GM12878 (cell line): ENCODE data around the gene SULT1A2. TPM values are rescaled to one million over a fixed set of nuclear protein-coding genes. Genes with fewer than 3 reads are reported as not detected.

ENCODE experiments used
- CBFB ChIP-seq: IDR thresholded peaks from 2 replicates; pipeline ENCODE4 v1.6.1; 2016; ENCODE audit warnings: antibody characterized with exemption, low read depth
- EP300 ChIP-seq, 2 experiments: fragments of 150-350 bp in 1 of 2; IDR thresholded peaks; 2 replicates each; pipeline ENCODE4 v1.6.1; 2011 to 2012; ENCODE audit warnings: low read depth in 2 of 2, low read length in 2 of 2, borderline replicate concordance in 1 of 2, improper control_type of control experiment in 1 of 2, inconsistent platforms in 1 of 2; ENCODE audit not compliant: control insufficient read depth in 1 of 2
- ETV6 ChIP-seq, 2 experiments: fragments of 450-650 bp in 1 of 2; IDR thresholded peaks in 1 of 2; conservative IDR thresholded peaks in 1 of 2; 2 replicates each; pipeline ENCODE4 v1.6.1; 2014; ENCODE audit warnings: antibody characterized with exemption in 1 of 2, borderline replicate concordance in 1 of 2, low read depth in 1 of 2, mild to moderate bottlenecking in 1 of 2, moderate library complexity in 1 of 2
- MTA2 ChIP-seq: fragments of 450-650 bp; IDR thresholded peaks from 2 replicates; pipeline ENCODE4 v1.6.1; 2016; ENCODE audit warnings: low read depth, mild to moderate bottlenecking, moderate library complexity
- MYB ChIP-seq: fragments of 150-350 bp; IDR thresholded peaks from 2 replicates; pipeline ENCODE4 v1.6.1; 2014; ENCODE audit warnings: mild to moderate bottlenecking, low read depth, low read length, borderline replicate concordance
- NR2F1 ChIP-seq: fragments of 450-650 bp; conservative IDR thresholded peaks from 2 replicates; pipeline ENCODE4 v1.6.1; 2017; ENCODE audit warnings: mild to moderate bottlenecking
- PAX5 ChIP-seq: IDR thresholded peaks from 2 replicates; pipeline ENCODE4 v1.6.1; 2011; ENCODE audit warnings: low read depth, low read length, borderline replicate concordance
- RFX5 ChIP-seq: IDR thresholded peaks from 2 replicates; pipeline ENCODE4 v1.6.1; 2011; ENCODE audit warnings: low read depth, low read length, improper control_type of control experiment
- RUNX3 ChIP-seq: IDR thresholded peaks from 2 replicates; pipeline ENCODE4 v1.6.1; 2012; ENCODE audit warnings: low read length, inconsistent platforms
- SIN3A ChIP-seq: IDR thresholded peaks from 2 replicates; pipeline ENCODE4 v1.6.1; 2012; ENCODE audit warnings: low read depth, low read length, improper control_type of control experiment
- SIX5 ChIP-seq: IDR thresholded peaks from 2 replicates; pipeline ENCODE4 v1.6.1; 2011; ENCODE audit warnings: mild to moderate bottlenecking, low read depth, low read length, moderate library complexity; ENCODE audit not compliant: severe bottlenecking
- SMARCA5 ChIP-seq: fragments of 450-650 bp; IDR thresholded peaks from 2 replicates; pipeline ENCODE4 v1.6.1; 2017; ENCODE audit warnings: mild to moderate bottlenecking
- WRNIP1 ChIP-seq: IDR thresholded peaks from 2 replicates; pipeline ENCODE4 v1.6.1; 2011; ENCODE audit warnings: low read depth, low read length, improper control_type of control experiment, borderline replicate concordance
- ZNF384 ChIP-seq: IDR thresholded peaks from 2 replicates; pipeline ENCODE4 v1.6.1; 2012; ENCODE audit warnings: low read depth, mild to moderate bottlenecking, low read length, improper control_type of control experiment, borderline replicate concordance
- ZNF622 ChIP-seq: fragments of 450-650 bp; IDR thresholded peaks from 2 replicates; pipeline ENCODE4 v1.6.1; 2017; ENCODE audit warnings: mild to moderate bottlenecking, inconsistent platforms
- ZZZ3 ChIP-seq: IDR thresholded peaks from 2 replicates; pipeline ENCODE4 v1.6.1; 2011; ENCODE audit warnings: low read depth; ENCODE audit not compliant: control insufficient read depth, insufficient read length
- polyA plus RNA-seq, 11 experiments: library from polyadenylated mRNA; depleted of rRNA in 4 of 11; unstranded in 6 of 11; stranded (reverse) in 5 of 11; fragments of >200 nt; fragmentation: Nextera tagmentation in 4 of 11; fragmentation: Illumina TruSeq in 1 of 11; extraction: Ambion mirVana in 4 of 11; extraction: Trizol in 1 of 11; gene quantifications; 1 replicate in 1 of 11; 2 replicates in 10 of 11; pipeline versions ENCODE4 v1.2.1 to v1.2.3, GENCODE V29; 2011 to 2016; ENCODE audit warnings: inconsistent platforms in 2 of 11, missing spikeins in 2 of 11, low read depth in 1 of 11
- total RNA-seq, 4 experiments: library from RNA; depleted of rRNA in 3 of 4; stranded (reverse); fragments of >200 nt in 3 of 4; fragmentation: Illumina TruSeq in 1 of 4; extraction: Trizol in 1 of 4; gene quantifications; 2 replicates each; pipeline versions ENCODE4 v1.2.1 to v1.2.3, GENCODE V29; 2013 to 2021
- TF ChIP-seq, protein P1 (sequence below): fragments of 450-650 bp; IDR thresholded peaks from 2 replicates; pipeline ENCODE4 v1.6.1; 2017; ENCODE audit warnings: low read depth, mild to moderate bottlenecking, moderate library complexity
- TF ChIP-seq, protein P2 (sequence below): IDR thresholded peaks from 2 replicates; pipeline ENCODE4 v1.6.1; 2011; ENCODE audit warnings: mild to moderate bottlenecking, low read depth, low read length, moderate library complexity; ENCODE audit not compliant: insufficient replicate concordance
- TF ChIP-seq, protein P3 (sequence below): IDR thresholded peaks from 2 replicates; pipeline ENCODE4 v1.6.1; 2012; ENCODE audit warnings: low read length, inconsistent platforms
- TF ChIP-seq, protein P4 (sequence below): IDR thresholded peaks from 2 replicates; pipeline ENCODE4 v1.6.1; 2012; ENCODE audit warnings: low read depth, low read length, improper control_type of control experiment
- TF ChIP-seq, protein P5 (sequence below): fragments of 450-650 bp; IDR thresholded peaks from 2 replicates; pipeline ENCODE4 v1.6.1; 2017; ENCODE audit warnings: mild to moderate bottlenecking

The SULT1A2 gene
- total and polyA plus RNA-seq, 10 of the 15 experiments (the other 5 are each of a cell fraction or from before 2014, with no cell fraction given): 0.06 to 0.39 (median 0.07) TPM; not detected in 7

DNA sequence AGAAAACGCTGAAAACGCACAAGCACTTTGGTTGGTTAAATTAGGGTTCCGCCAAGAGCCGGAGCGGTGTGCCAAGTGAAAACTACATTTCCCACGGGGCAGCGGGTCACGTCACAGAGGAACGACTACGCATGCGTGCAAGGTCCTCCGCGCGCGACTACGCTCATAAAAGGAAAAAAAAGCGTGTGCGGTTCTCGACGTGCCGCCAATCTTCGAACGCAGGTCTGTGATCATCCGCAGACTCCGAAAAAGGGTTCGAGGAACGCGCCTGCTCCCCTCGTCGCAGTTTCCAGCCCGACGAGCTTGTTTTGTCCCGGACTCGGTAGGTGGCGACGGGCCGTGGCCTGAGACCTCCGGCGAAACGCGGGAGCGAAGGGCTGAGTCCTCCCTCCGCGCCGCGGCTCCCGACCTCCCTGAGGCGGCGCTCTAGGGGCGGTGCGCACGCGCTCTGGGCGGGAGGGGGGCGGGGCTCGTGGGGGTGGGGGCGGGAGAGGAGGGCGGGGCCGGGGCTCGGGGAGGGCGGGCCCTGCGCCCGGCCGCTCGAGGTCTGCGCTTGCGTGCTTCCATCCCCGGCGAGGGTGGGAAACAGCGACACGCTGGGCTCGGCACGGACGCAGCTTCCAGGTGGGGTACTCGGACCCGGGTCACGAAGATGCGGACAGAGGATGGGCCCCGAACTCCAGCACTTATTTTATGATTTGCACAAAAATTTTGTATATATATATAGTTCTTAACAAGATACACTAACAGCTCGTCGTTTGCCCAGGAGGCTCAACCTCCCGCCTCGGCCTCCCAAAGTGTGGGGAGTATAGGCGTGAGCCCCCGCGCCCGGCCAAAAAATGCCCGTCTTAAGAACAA is 42.8 kb downstream of the SULT1A2 start, which contains the start of gene SGF29 (continued):
- TF ChIP-seq SIN3A: no peak
- TF ChIP-seq, protein P1, sequence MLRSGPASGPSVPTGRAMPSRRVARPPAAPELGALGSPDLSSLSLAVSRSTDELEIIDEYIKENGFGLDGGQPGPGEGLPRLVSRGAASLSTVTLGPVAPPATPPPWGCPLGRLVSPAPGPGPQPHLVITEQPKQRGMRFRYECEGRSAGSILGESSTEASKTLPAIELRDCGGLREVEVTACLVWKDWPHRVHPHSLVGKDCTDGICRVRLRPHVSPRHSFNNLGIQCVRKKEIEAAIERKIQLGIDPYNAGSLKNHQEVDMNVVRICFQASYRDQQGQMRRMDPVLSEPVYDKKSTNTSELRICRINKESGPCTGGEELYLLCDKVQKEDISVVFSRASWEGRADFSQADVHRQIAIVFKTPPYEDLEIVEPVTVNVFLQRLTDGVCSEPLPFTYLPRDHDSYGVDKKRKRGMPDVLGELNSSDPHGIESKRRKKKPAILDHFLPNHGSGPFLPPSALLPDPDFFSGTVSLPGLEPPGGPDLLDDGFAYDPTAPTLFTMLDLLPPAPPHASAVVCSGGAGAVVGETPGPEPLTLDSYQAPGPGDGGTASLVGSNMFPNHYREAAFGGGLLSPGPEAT: 0 out of 2 replicates have a peak, but pooled peaks have one; percentile 38
- TF ChIP-seq ZZZ3: no peak
- TF ChIP-seq PAX5: no peak
- TF ChIP-seq NR2F1: peak; percentile 68
- TF ChIP-seq, protein P2, sequence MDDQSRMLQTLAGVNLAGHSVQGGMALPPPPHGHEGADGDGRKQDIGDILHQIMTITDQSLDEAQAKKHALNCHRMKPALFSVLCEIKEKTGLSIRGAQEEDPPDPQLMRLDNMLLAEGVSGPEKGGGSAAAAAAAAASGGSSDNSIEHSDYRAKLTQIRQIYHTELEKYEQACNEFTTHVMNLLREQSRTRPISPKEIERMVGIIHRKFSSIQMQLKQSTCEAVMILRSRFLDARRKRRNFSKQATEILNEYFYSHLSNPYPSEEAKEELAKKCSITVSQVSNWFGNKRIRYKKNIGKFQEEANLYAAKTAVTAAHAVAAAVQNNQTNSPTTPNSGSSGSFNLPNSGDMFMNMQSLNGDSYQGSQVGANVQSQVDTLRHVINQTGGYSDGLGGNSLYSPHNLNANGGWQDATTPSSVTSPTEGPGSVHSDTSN: peak; percentile 6
- TF ChIP-seq, protein P3, sequence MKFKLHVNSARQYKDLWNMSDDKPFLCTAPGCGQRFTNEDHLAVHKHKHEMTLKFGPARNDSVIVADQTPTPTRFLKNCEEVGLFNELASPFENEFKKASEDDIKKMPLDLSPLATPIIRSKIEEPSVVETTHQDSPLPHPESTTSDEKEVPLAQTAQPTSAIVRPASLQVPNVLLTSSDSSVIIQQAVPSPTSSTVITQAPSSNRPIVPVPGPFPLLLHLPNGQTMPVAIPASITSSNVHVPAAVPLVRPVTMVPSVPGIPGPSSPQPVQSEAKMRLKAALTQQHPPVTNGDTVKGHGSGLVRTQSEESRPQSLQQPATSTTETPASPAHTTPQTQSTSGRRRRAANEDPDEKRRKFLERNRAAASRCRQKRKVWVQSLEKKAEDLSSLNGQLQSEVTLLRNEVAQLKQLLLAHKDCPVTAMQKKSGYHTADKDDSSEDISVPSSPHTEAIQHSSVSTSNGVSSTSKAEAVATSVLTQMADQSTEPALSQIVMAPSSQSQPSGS: no peak
- TF ChIP-seq, protein P4, sequence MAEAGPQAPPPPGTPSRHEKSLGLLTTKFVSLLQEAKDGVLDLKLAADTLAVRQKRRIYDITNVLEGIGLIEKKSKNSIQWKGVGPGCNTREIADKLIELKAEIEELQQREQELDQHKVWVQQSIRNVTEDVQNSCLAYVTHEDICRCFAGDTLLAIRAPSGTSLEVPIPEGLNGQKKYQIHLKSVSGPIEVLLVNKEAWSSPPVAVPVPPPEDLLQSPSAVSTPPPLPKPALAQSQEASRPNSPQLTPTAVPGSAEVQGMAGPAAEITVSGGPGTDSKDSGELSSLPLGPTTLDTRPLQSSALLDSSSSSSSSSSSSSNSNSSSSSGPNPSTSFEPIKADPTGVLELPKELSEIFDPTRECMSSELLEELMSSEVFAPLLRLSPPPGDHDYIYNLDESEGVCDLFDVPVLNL: 0 out of 2 replicates have a peak, but pooled peaks have one; percentile 36
- no peak for TF ChIP-seq MYB
- no peak; the same call in 1 of the 2 replicates for TF ChIP-seq RFX5
- TF ChIP-seq SMARCA5: peak; percentile 91
- TF ChIP-seq CBFB: peak; percentile 79
- no peak for TF ChIP-seq EP300 (IDR thresholded peaks at IDR 0.05; ENCODE audit: borderline replicate concordance in 1 of 2, control insufficient read depth in 1 of 2, low read depth in 2 of 2, low read length in 2 of 2)
- TF ChIP-seq ZNF384: peak; percentile 85
- TF ChIP-seq MTA2: no peak
- TF ChIP-seq, protein P5, sequence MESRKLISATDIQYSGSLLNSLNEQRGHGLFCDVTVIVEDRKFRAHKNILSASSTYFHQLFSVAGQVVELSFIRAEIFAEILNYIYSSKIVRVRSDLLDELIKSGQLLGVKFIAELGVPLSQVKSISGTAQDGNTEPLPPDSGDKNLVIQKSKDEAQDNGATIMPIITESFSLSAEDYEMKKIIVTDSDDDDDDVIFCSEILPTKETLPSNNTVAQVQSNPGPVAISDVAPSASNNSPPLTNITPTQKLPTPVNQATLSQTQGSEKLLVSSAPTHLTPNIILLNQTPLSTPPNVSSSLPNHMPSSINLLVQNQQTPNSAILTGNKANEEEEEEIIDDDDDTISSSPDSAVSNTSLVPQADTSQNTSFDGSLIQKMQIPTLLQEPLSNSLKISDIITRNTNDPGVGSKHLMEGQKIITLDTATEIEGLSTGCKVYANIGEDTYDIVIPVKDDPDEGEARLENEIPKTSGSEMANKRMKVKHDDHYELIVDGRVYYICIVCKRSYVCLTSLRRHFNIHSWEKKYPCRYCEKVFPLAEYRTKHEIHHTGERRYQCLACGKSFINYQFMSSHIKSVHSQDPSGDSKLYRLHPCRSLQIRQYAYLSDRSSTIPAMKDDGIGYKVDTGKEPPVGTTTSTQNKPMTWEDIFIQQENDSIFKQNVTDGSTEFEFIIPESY: 0 out of 2 replicates have a peak, but pooled peaks have one; percentile 21
- TF ChIP-seq RUNX3: peak; percentile 72
- TF ChIP-seq ZNF622: no peak
- TF ChIP-seq SIX5: peak; percentile 89
- no peak for TF ChIP-seq ETV6 (conservative IDR thresholded peaks at IDR 0.05 in 1 of 2, IDR thresholded peaks at IDR 0.05 in 1 of 2; ENCODE audit: borderline replicate concordance in 1 of 2, low read depth in 1 of 2)
- no peak for TF ChIP-seq WRNIP1
